GM19023 (cell line): Measurements from ENCODE around the gene WDR37.
A peak's percentile ranks its signal among the peaks of the same experiment; 100 is the strongest.

ENCODE experiments used
- ATAC-seq: cut with Tn5 transposase; IDR thresholded peaks from one replicate; pipeline ENCODE4 v1.9.1; 2021; ENCODE audit warnings: mild to moderate bottlenecking, moderate library complexity; ENCODE audit not compliant: unreplicated experiment

The WDR37 gene

GRCh38 chr10:1068380-1069361 is 12.5 kb downstream of the WDR37 start:
- ATAC-seq: no peak

GRCh38 chr10:1070919-1071318 is 14.7 kb downstream of the WDR37 start:
- no peak for ATAC-seq

- ATAC-seq: no peak
Observed at GRCh38 chr10:1074052-1074747, 18.0 kb downstream of the WDR37 start.

- ATAC-seq: no peak
Observed at GRCh38 chr10:1074748-1075308, 18.6 kb downstream of the WDR37 start.

- ATAC-seq: no peak
Observed at GRCh38 chr10:1078668-1079067, 22.5 kb downstream of the WDR37 start.

- no peak for ATAC-seq
Observed at GRCh38 chr10:1083581-1083980, 27.4 kb downstream of the WDR37 start.

GRCh38 chr10:1084011-1084950 is 28.1 kb downstream of the WDR37 start:
- no peak for ATAC-seq

GRCh38 chr10:1085258-1085657 is 29.1 kb downstream of the WDR37 start:
- ATAC-seq: no peak

- no peak for ATAC-seq
Observed at GRCh38 chr10:1086787-1087186, 30.6 kb downstream of the WDR37 start.

GRCh38 chr10:1089017-1089689 is 33.0 kb downstream of the WDR37 start:
- ATAC-seq: no peak

- no peak for ATAC-seq
Observed at GRCh38 chr10:1090696-1091095, 34.5 kb downstream of the WDR37 start.

GRCh38 chr10:1093696-1094095 is 37.5 kb downstream of the WDR37 start:
- ATAC-seq: no peak

- ATAC-seq: peak; percentile 63
Observed at GRCh38 chr10:1094112-1095057, 38.2 kb downstream of the WDR37 start.

GRCh38 chr10:1095498-1095897 is 39.3 kb downstream of the WDR37 start:
- no peak for ATAC-seq

- ATAC-seq: no peak
Observed at GRCh38 chr10:1096287-1096889, 40.2 kb downstream of the WDR37 start.

- no peak for ATAC-seq
Observed at GRCh38 chr10:1097436-1097835, 41.3 kb downstream of the WDR37 start.

- no peak for ATAC-seq
Observed at GRCh38 chr10:1100143-1100542, 44.0 kb downstream of the WDR37 start.

GRCh38 chr10:1100691-1101368 is 44.6 kb downstream of the WDR37 start:
- no peak for ATAC-seq
